Endothelial cell of umbilical vein (primary cell): ENCODE measurements around the gene FOXL1. TPM values are rescaled to one million over a fixed set of nuclear protein-coding genes. Genes with fewer than 3 reads are reported as not detected.

Source experiments
- BruUV-seq: library from RNA; stranded (reverse); fragments of 400-500 nt; replicated peaks from 2 replicates; lab custom pipeline; 2021; lab: Mats Ljungman, UMichigan
- CTCF ChIA-PET: fragments of 300-600, 350-600 bp; sonication (Branson Sonifier 250); formaldehyde crosslinking; loops from one replicate; lab custom pipeline; 2021; ENCODE audit warnings: antibody characterized with exemption, inconsistent platforms; lab: Charles Lee
- POLR2A ChIA-PET: fragments of 300-600, 350-600 bp; sonication (Branson Sonifier 250); formaldehyde crosslinking; loops from one replicate; lab custom pipeline; 2021; ENCODE audit warnings: antibody characterized with exemption, inconsistent platforms; lab: Charles Lee
- DNase-seq: peaks from one replicate; pipeline ENCODE4 v3.0.0-alpha.2; 2011; ENCODE audit warnings: low read depth, low spot score
- FAIRE-seq: peaks from 2 replicates; lab custom pipeline; 2011; peaks lifted over from hg19 to GRCh38; lab: Jason Lieb, UNC
- H2AFZ ChIP-seq: 2 replicates; pipeline ENCODE4 v1.6.0; 2012; ENCODE audit warnings: low read depth, low read length, control low read depth, inconsistent platforms
- H3K27ac ChIP-seq: 2 replicates; pipeline ENCODE4 v1.5.1; 2011; ENCODE audit warnings: low read depth, mild to moderate bottlenecking, control low read depth, low read length, moderate library complexity; ENCODE audit not compliant: insufficient read depth
- H3K27me3 ChIP-seq, 2 experiments: 2 replicates each; pipeline versions ENCODE4 v1.6.0 to v1.6.1; 2011; ENCODE audit warnings: low read length in 2 of 2, mixed read lengths in 1 of 2; ENCODE audit not compliant: control insufficient read depth in 2 of 2, insufficient read depth in 2 of 2
- H3K36me3 ChIP-seq, 2 experiments: 2 replicates in 1 of 2; 3 replicates in 1 of 2; pipeline ENCODE4 v1.5.1; 2011; ENCODE audit warnings: low read length in 2 of 2, mild to moderate bottlenecking in 1 of 2, moderate library complexity in 1 of 2; ENCODE audit not compliant: control insufficient read depth in 2 of 2, insufficient read depth in 2 of 2; ENCODE audit errors: extremely low read depth in 1 of 2
- H3K4me1 ChIP-seq: 3 replicates; pipeline ENCODE4 v1.5.1; 2011; ENCODE audit warnings: mild to moderate bottlenecking, low read length; ENCODE audit not compliant: control insufficient read depth, insufficient read depth; ENCODE audit errors: extremely low read depth
- H3K4me2 ChIP-seq: 2 replicates; pipeline ENCODE4 v1.6.1; 2011; ENCODE audit warnings: low read length, control low read depth, mixed read lengths; ENCODE audit not compliant: insufficient read depth
- H3K4me3 ChIP-seq, 3 experiments: fragments of 200-600 bp in 1 of 3; sonication (generic), shearing (Covaris generic) in 1 of 3; replicated peaks in 1 of 3; 2 replicates each; pipeline ENCODE4 v1.5.1; 2011 to 2016; ENCODE audit warnings: control low read depth in 3 of 3, low read length in 3 of 3, mild to moderate bottlenecking in 2 of 3, inconsistent platforms in 1 of 3, low read depth in 1 of 3, moderate library complexity in 1 of 3; ENCODE audit not compliant: insufficient read depth in 1 of 3
- H3K79me2 ChIP-seq: 2 replicates; pipeline ENCODE4 v1.6.0; 2012; ENCODE audit warnings: low read length, inconsistent platforms; ENCODE audit not compliant: control insufficient read depth, insufficient read depth
- H3K9ac ChIP-seq: replicated peaks from 2 replicates; pipeline ENCODE3; 2011; ENCODE audit warnings: low read length, control low read depth; ENCODE audit not compliant: insufficient read depth; ENCODE audit errors: extremely low read depth
- H3K9me1 ChIP-seq: replicated peaks from 3 replicates; pipeline ENCODE4 v1.6.0; 2011; ENCODE audit warnings: mild to moderate bottlenecking, low read length; ENCODE audit not compliant: control insufficient read depth, insufficient read depth; ENCODE audit errors: extremely low read depth
- H3K9me3 ChIP-seq: replicated peaks from 2 replicates; pipeline ENCODE4 v1.5.1; 2012; ENCODE audit warnings: low read length, inconsistent platforms; ENCODE audit not compliant: control insufficient read depth, insufficient read depth
- H4K20me1 ChIP-seq: replicated peaks from 2 replicates; pipeline ENCODE3; 2011; ENCODE audit warnings: mild to moderate bottlenecking, low read length; ENCODE audit not compliant: control insufficient read depth, insufficient read depth; ENCODE audit errors: extremely low read depth
- EZH2 ChIP-seq: IDR thresholded peaks from 2 replicates; pipeline ENCODE4 v1.6.1; 2012; ENCODE audit warnings: borderline replicate concordance, low read depth, mild to moderate bottlenecking, moderate library complexity, low read length, inconsistent platforms; ENCODE audit not compliant: severe bottlenecking
- FOS ChIP-seq: IDR thresholded peaks from 2 replicates; pipeline ENCODE4 v1.6.1; 2011; ENCODE audit warnings: mild to moderate bottlenecking, low read length, moderate library complexity, borderline replicate concordance; ENCODE audit not compliant: insufficient read depth
- GATA2 ChIP-seq: IDR thresholded peaks from 2 replicates; pipeline ENCODE4 v1.7.0; 2011; ENCODE audit warnings: low read depth, mild to moderate bottlenecking, moderate library complexity, mixed read lengths, low read length; ENCODE audit not compliant: insufficient read length, insufficient read depth
- JUN ChIP-seq: IDR thresholded peaks from 2 replicates; pipeline ENCODE4 v1.6.1; 2011; ENCODE audit warnings: borderline replicate concordance, low read depth; ENCODE audit not compliant: insufficient read length, insufficient read depth
- MYC ChIP-seq: IDR thresholded peaks from one replicate; pipeline ENCODE4 v1.6.1; 2011; ENCODE audit warnings: mild to moderate bottlenecking, low read depth, low read length
- POLR2A ChIP-seq: IDR thresholded peaks from 2 replicates; pipeline ENCODE4 v1.6.1; 2012; ENCODE audit warnings: low read depth, mild to moderate bottlenecking, control low read depth, low read length
- POLR2AphosphoS5 ChIP-seq: IDR thresholded peaks from 2 replicates; pipeline ENCODE4 v1.6.1; 2012; ENCODE audit warnings: low read depth, mild to moderate bottlenecking, control low read depth, low read length, moderate library complexity; ENCODE audit not compliant: insufficient read depth
- dilution Hi-C: fragments of 300-500 bp; cut with MboI; formaldehyde crosslinking; loops from one replicate; pipeline ENCODE4 v1.15.0; 2019; ENCODE audit warnings: low sequenced_read_pairs; ENCODE audit not compliant: extremely low pct_ligation_motif_present
- intact Hi-C: fragments of 100-400 bp; cut with micrococcal nuclease; formaldehyde crosslinking; loops from one replicate; pipeline ENCODE4 v1.10.0; 2022
- polyA plus RNA-seq, 4 experiments: library from polyadenylated mRNA; depleted of rRNA in 3 of 4; stranded (reverse) in 3 of 4; unstranded in 1 of 4; fragments of >200 nt; gene quantifications; 2 replicates each; pipeline versions ENCODE4 v1.2.1 to v1.2.3, GENCODE V29; 2011 to 2012; ENCODE audit warnings: missing spikeins in 1 of 4
- total RNA-seq: library from RNA; stranded (reverse); gene quantifications from 2 replicates; pipeline ENCODE4 v1.2.3, GENCODE V29; 2021
- TF ChIP-seq, protein P1 (sequence below), 2 donors: IDR thresholded peaks; 1 replicate in 1 of 2; 2 replicates in 1 of 2; pipeline ENCODE4 v1.5.1; 2011; ENCODE audit warnings: low read length in 2 of 2, mild to moderate bottlenecking in 2 of 2, moderate library complexity in 2 of 2, control low read depth in 1 of 2, inconsistent platforms in 1 of 2, low read depth in 1 of 2; ENCODE audit not compliant: insufficient read depth in 1 of 2; ENCODE audit errors: extremely low read depth in 1 of 2
- TF ChIP-seq, protein P2 (sequence below): IDR thresholded peaks from 2 replicates; pipeline ENCODE4 v1.6.1; 2011; ENCODE audit not compliant: insufficient read depth, insufficient read length

The FOXL1 gene
- total and polyA plus RNA-seq, 2 donors (not counting 3 experiments of a cell fraction or from before 2014, with no cell fraction given), result 2.8 to 3.8 TPM

DNA sequence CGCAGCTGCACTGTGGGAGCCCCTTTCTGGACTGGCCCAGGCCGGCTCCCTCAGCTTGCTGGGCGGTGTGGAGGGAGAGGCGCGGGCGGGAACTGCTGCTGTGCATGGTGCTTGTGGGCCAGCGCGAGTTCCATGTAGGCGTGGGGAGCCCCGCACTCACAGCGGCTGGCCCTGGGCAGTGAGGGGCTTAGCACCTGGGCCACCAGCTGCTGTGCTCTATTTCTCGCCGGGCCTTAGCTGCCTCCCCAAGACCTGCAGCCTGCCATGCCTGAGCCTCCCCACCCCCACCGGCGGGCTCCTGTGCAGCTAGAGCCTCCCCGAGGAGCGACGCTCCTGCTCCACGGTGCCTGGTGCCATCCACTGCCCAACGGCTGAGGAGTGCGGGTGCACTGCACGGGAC is 25.0 kb upstream of the FOXL1 start:
- dilution Hi-C loops (no loop called here), intact Hi-C loops (no loop called here)
- Histone ChIP-seq H3K9me1 (no peaks in the 10 kb centered on the region), H3K27me3 (peaks cover 3 to 4% of the 10 kb centered on the region in 2 experiments), H3K9me3 (no peaks in the 10 kb centered on the region), H3K79me2 (peaks cover 12% of the 10 kb centered on the region), H3K4me3 (no peak overlapping the region), H3K9ac (no peak overlapping the region), H3K4me2 (no peak overlapping the region), H2AFZ (no peak overlapping the region), H3K4me1 (peaks cover 12% of the 10 kb centered on the region), H3K27ac (no peak overlapping the region), H3K36me3 (no peaks in the 10 kb centered on the region), H4K20me1 (no peaks in the 10 kb centered on the region)
- DNase-seq (no peak), FAIRE-seq (no peak)
- no TSS peak for BruUV-seq
- ChIA-PET POLR2A (no interaction called here), CTCF (no interaction called here)
- no peak for TF ChIP-seq EZH2
- no peak for TF ChIP-seq JUN
- TF ChIP-seq POLR2AphosphoS5, result no peak
- TF ChIP-seq, protein P1, sequence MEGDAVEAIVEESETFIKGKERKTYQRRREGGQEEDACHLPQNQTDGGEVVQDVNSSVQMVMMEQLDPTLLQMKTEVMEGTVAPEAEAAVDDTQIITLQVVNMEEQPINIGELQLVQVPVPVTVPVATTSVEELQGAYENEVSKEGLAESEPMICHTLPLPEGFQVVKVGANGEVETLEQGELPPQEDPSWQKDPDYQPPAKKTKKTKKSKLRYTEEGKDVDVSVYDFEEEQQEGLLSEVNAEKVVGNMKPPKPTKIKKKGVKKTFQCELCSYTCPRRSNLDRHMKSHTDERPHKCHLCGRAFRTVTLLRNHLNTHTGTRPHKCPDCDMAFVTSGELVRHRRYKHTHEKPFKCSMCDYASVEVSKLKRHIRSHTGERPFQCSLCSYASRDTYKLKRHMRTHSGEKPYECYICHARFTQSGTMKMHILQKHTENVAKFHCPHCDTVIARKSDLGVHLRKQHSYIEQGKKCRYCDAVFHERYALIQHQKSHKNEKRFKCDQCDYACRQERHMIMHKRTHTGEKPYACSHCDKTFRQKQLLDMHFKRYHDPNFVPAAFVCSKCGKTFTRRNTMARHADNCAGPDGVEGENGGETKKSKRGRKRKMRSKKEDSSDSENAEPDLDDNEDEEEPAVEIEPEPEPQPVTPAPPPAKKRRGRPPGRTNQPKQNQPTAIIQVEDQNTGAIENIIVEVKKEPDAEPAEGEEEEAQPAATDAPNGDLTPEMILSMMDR (IDR thresholded peaks at IDR 0.05; ENCODE audit: extremely low read depth in 1 of 2, insufficient read depth in 1 of 2, low read depth in 1 of 2, low read length in 2 of 2), result no peak
- TF ChIP-seq, protein P2, sequence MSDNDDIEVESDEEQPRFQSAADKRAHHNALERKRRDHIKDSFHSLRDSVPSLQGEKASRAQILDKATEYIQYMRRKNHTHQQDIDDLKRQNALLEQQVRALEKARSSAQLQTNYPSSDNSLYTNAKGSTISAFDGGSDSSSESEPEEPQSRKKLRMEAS, result no peak
- no peak for TF ChIP-seq GATA2
- no peak for TF ChIP-seq FOS
- no peak for TF ChIP-seq MYC
- TF ChIP-seq POLR2A, result no peak
